Neural progenitor cell (in vitro differentiated cells): ENCODE results near the gene LTBP2.

Source experiments
- EZH2 ChIP-seq: fragments of 200-600 bp; sonication (generic); IDR thresholded peaks from 2 replicates; pipeline ENCODE4 v1.6.1; 2017; ENCODE audit warnings: antibody characterized with exemption, mild to moderate bottlenecking, moderate library complexity
- EZH2phosphoT487 ChIP-seq: fragments of 200-600 bp; sonication (generic); IDR thresholded peaks from 2 replicates; pipeline ENCODE4 v1.6.1; 2017; ENCODE audit warnings: antibody characterized with exemption
- TF ChIP-seq, protein P1 (sequence below): fragments of 200-600 bp; sonication (generic); IDR thresholded peaks from 2 replicates; pipeline ENCODE4 v1.5.1; 2017; ENCODE audit warnings: antibody characterized with exemption, mild to moderate bottlenecking

GRCh38 chr14:74619672-74620131 is 7.7 kb upstream of the LTBP2 start:
- TF ChIP-seq, protein P1, sequence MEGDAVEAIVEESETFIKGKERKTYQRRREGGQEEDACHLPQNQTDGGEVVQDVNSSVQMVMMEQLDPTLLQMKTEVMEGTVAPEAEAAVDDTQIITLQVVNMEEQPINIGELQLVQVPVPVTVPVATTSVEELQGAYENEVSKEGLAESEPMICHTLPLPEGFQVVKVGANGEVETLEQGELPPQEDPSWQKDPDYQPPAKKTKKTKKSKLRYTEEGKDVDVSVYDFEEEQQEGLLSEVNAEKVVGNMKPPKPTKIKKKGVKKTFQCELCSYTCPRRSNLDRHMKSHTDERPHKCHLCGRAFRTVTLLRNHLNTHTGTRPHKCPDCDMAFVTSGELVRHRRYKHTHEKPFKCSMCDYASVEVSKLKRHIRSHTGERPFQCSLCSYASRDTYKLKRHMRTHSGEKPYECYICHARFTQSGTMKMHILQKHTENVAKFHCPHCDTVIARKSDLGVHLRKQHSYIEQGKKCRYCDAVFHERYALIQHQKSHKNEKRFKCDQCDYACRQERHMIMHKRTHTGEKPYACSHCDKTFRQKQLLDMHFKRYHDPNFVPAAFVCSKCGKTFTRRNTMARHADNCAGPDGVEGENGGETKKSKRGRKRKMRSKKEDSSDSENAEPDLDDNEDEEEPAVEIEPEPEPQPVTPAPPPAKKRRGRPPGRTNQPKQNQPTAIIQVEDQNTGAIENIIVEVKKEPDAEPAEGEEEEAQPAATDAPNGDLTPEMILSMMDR = no peak
- TF ChIP-seq EZH2 (no peak), EZH2phosphoT487 (no peak)
